Neural progenitor cell (in vitro differentiated cells): ENCODE measurements around the gene PKN1. TPM values are rescaled to one million over a fixed set of nuclear protein-coding genes. Genes with fewer than 3 reads are reported as not detected.

Experiments used
- DNase-seq: peaks from one replicate; pipeline ENCODE4 v3.0.0-alpha.2; 2016; ENCODE audit warnings: low spot score
- H2AFZ ChIP-seq: fragments of 200-600 bp; sonication (generic); replicated peaks from 2 replicates; pipeline ENCODE4 v1.6.1; 2016; ENCODE audit warnings: antibody characterized with exemption
- H3F3A ChIP-seq: fragments of 200-600 bp; sonication (generic); 2 replicates; pipeline ENCODE4 v1.6.1; 2016; ENCODE audit warnings: antibody characterized with exemption, low read depth
- H3K27ac ChIP-seq: fragments of 200-600 bp; sonication (generic); 2 replicates; pipeline ENCODE4 v1.5.1; 2016; ENCODE audit warnings: mild to moderate bottlenecking
- H3K27me3 ChIP-seq: fragments of 200-600 bp; sonication (generic); 2 replicates; pipeline ENCODE4 v1.6.1; 2016; ENCODE audit warnings: mild to moderate bottlenecking, moderate library complexity
- H3K36me3 ChIP-seq: fragments of 200-600 bp; sonication (generic); 2 replicates; pipeline ENCODE4 v1.5.1; 2016
- H3K4me1 ChIP-seq: fragments of 200-600 bp; sonication (generic); 2 replicates; pipeline ENCODE4 v1.6.1; 2016; ENCODE audit warnings: mixed run types
- H3K4me2 ChIP-seq: fragments of 200-600 bp; sonication (generic); 2 replicates; pipeline ENCODE4 v1.6.1; 2016
- H3K4me3 ChIP-seq: fragments of 200-600 bp; sonication (generic); 2 replicates; pipeline ENCODE4 v1.5.1; 2016
- H3K79me2 ChIP-seq: fragments of 200-600 bp; sonication (generic); 2 replicates; pipeline ENCODE4 v1.6.1; 2016; ENCODE audit warnings: low read depth
- H3K9ac ChIP-seq: fragments of 200-600 bp; sonication (generic); 2 replicates; pipeline ENCODE4 v1.6.1; 2016
- H3K9me3 ChIP-seq: fragments of 200-600 bp; sonication (generic); 2 replicates; pipeline ENCODE4 v1.5.1; 2016; ENCODE audit warnings: low read depth
- H4K20me1 ChIP-seq: fragments of 200-600 bp; sonication (generic); 2 replicates; pipeline ENCODE4 v1.6.1; 2016; ENCODE audit warnings: low read depth
- H3K27ac Mint-ChIP-seq: 3 replicates; pipeline ENCODE4 v1.8.0; 2021; ENCODE audit warnings: mixed read lengths
- H3K27me3 Mint-ChIP-seq: 2 replicates; pipeline ENCODE4 v1.8.0; 2022; ENCODE audit warnings: low read depth, mild to moderate bottlenecking, inconsistent platforms, moderate library complexity, mixed read lengths; ENCODE audit not compliant: insufficient read depth
- H3K36me3 Mint-ChIP-seq: 3 replicates; pipeline ENCODE4 v1.8.0; 2021; ENCODE audit warnings: mixed read lengths
- H3K4me1 Mint-ChIP-seq: 3 replicates; pipeline ENCODE4 v1.8.0; 2021; ENCODE audit warnings: mixed read lengths
- H3K4me3 Mint-ChIP-seq: 3 replicates; pipeline ENCODE4 v1.8.0; 2021; ENCODE audit warnings: mild to moderate bottlenecking, moderate library complexity, mixed read lengths
- H3K9me3 Mint-ChIP-seq: 3 replicates; pipeline ENCODE4 v1.8.0; 2020; ENCODE audit warnings: mixed read lengths
- CTCF ChIP-seq: fragments of 200-600 bp; sonication (generic); IDR thresholded peaks from 2 replicates; pipeline ENCODE4 v1.5.1; 2017; ENCODE audit warnings: antibody characterized with exemption, mild to moderate bottlenecking
- EZH2 ChIP-seq: fragments of 200-600 bp; sonication (generic); IDR thresholded peaks from 2 replicates; pipeline ENCODE4 v1.6.1; 2017; ENCODE audit warnings: antibody characterized with exemption, mild to moderate bottlenecking, moderate library complexity
- EZH2phosphoT487 ChIP-seq: fragments of 200-600 bp; sonication (generic); IDR thresholded peaks from 2 replicates; pipeline ENCODE4 v1.6.1; 2017; ENCODE audit warnings: antibody characterized with exemption
- total RNA-seq: library from RNA; depleted of rRNA; stranded (reverse); fragments of >200 nt; gene quantifications from 2 replicates; pipeline ENCODE4 v1.2.3, GENCODE V29; 2015; ENCODE audit warnings: low replicate concordance

PKN1 gene
- total RNA-seq, 1 donor from 2014 or later = 29.0 TPM

DNA sequence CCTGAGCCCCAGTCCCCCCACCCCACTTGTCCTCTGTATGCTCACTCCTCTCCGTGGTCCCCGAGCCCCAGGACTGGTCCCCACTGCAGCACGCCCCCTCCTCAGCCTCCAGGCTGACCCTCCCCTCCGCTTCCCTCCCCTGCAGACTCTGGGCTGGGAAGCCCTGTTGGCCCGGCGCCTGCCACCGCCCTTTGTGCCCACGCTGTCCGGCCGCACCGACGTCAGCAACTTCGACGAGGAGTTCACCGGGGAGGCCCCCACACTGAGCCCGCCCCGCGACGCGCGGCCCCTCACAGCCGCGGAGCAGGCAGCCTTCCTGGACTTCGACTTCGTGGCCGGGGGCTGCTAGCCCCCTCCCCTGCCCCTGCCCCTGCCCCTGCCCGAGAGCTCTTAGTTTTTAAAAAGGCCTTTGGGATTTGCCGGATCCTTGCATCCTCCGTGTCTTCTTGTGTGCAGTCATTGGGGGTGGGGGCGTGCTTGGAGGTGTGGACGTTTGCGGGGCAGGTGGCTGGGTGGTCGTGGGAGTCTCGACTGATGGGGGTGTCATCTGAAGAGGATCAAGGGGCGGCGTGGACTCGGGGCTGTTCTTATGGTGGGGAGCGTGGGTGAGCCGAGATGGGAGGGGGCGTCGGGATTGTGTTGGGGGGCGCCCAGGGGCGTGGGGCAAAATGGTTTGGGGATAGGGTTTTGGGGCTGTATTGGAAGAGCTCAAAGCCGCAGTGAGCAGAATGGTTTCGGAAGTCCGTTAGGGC lies 38.5 kb downstream of the PKN1 start:
- Mint-ChIP-seq H3K36me3 (peaks cover 4% of the 10 kb centered on the region), H3K4me1 (peaks cover 17% of the 10 kb centered on the region), H3K4me3 (peak overlapping the region; percentile 27), H3K27me3 (peaks cover 7% of the 10 kb centered on the region), H3K27ac (no peak overlapping the region), H3K9me3 (no peaks in the 10 kb centered on the region)
- Histone ChIP-seq H3K27ac (no peak overlapping the region), H3K4me3 (peak overlapping the region; percentile 51), H4K20me1 (peaks cover 10% of the 10 kb centered on the region), H3K9ac (no peak overlapping the region), H3K36me3 (no peaks in the 10 kb centered on the region), H3K9me3 (no peaks in the 10 kb centered on the region), H3K4me2 (peak overlapping the region; percentile 87), H2AFZ (no peak overlapping the region), H3K27me3 (peaks cover 4% of the 10 kb centered on the region), H3K4me1 (peaks cover 20% of the 10 kb centered on the region), H3K79me2 (no peaks in the 10 kb centered on the region), H3F3A (peaks cover 18% of the 10 kb centered on the region)
- TF ChIP-seq EZH2 (no peak), EZH2phosphoT487 (no peak), CTCF (no peak)
- DNase-seq = no peak

DNA sequence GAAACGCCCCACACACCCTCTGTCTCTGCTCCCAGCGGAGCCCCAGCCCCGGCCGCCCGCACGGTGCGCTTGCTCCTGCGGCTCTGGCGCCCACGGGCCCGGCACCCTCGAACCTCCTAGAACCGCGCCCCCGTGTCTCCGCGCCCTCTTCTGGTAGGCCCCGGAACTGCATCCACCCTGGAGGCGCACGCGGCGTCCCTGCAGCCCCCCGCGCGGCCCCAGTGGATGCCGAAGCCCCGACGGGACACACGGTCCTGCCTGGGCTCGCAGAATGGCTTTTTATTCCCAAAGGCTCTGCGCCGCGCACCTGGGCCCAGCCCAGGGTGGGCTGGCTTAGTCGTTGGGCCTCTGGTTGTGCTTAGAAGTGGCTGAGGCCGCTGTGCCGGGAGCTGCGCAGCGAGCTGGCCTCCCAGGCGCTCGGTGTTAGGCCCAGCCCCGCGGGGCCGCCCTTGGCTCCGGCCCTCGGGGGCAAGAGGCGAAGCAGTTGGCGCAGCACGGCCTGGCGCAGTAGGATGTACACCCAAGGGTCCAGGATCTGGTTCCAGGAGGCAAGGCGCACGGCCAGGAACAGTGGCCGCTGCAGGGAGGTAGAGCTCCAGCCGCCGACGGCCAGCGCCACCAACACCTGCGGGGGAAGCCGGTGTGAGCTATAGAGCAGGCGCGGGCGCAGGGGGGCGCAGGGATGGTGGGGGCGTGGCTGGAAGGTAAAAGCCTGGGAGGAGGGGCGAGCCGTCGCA lies 39.3 kb downstream of the PKN1 start:
- Histone ChIP-seq H4K20me1 (peaks cover 10% of the 10 kb centered on the region), H3K27me3 (peaks cover 4% of the 10 kb centered on the region), H3K4me2 (peak overlapping the region; percentile 87), H3K36me3 (no peaks in the 10 kb centered on the region), H3K4me3 (peak overlapping the region; percentile 51), H3K9ac (no peak overlapping the region), H3K79me2 (no peaks in the 10 kb centered on the region), H3F3A (peaks cover 18% of the 10 kb centered on the region), H3K9me3 (no peaks in the 10 kb centered on the region), H3K27ac (no peak overlapping the region), H3K4me1 (peaks cover 20% of the 10 kb centered on the region), H2AFZ (peak overlapping the region; percentile 89)
- Mint-ChIP-seq H3K27me3 (peaks cover 8% of the 10 kb centered on the region), H3K9me3 (no peaks in the 10 kb centered on the region), H3K36me3 (peaks cover 5% of the 10 kb centered on the region), H3K4me3 (peak overlapping the region; percentile 27), H3K27ac (no peak overlapping the region), H3K4me1 (peaks cover 19% of the 10 kb centered on the region)
- peak; percentile 88 for DNase-seq
- TF ChIP-seq EZH2 = peak; percentile 49
- TF ChIP-seq EZH2phosphoT487 = no peak
- peak; percentile 93 for TF ChIP-seq CTCF

- TF ChIP-seq EZH2 (no peak), EZH2phosphoT487 (no peak), CTCF (no peak)
- no peak for DNase-seq
- H3K27ac Mint-ChIP-seq = no peak overlapping the region
These were observed 40.2 kb downstream of the PKN1 start for GRCh38 chr19:14473073-14473977.

More at GRCh38 chr19:14473073-14473977, 40.2 kb downstream of the PKN1 start:
- no peaks in the 10 kb centered on the region for H3K9me3 ChIP-seq
- peaks cover 19% of the 10 kb centered on the region for H3K4me1 Mint-ChIP-seq
- no peak overlapping the region for H2AFZ ChIP-seq
- peaks cover 18% of the 10 kb centered on the region for H3F3A ChIP-seq
- peak overlapping the region; percentile 71 for H3K4me3 Mint-ChIP-seq
- H3K4me1 ChIP-seq = peaks cover 20% of the 10 kb centered on the region
- no peak overlapping the region for H3K27ac ChIP-seq
- peaks cover 10% of the 10 kb centered on the region for H4K20me1 ChIP-seq
- peaks cover 11% of the 10 kb centered on the region for H3K27me3 Mint-ChIP-seq
- no peaks in the 10 kb centered on the region for H3K9me3 Mint-ChIP-seq
- no peaks in the 10 kb centered on the region for H3K79me2 ChIP-seq
- no peaks in the 10 kb centered on the region for H3K36me3 ChIP-seq
- H3K4me2 ChIP-seq = peak overlapping the region; percentile 87
- peaks cover 4% of the 10 kb centered on the region for H3K27me3 ChIP-seq
- peak overlapping the region; percentile 51 for H3K4me3 ChIP-seq
- no peak overlapping the region for H3K9ac ChIP-seq
- peaks cover 5% of the 10 kb centered on the region for H3K36me3 Mint-ChIP-seq
